Right lobe of liver (tissue), 4 donors: Measurements from ENCODE around the gene FOXB2.

Source experiments
- POLR2A ChIP-seq: fragments of 450-650 bp; IDR thresholded peaks from one replicate; pipeline ENCODE4 v1.6.1; 2017; ENCODE audit warnings: antibody characterized with exemption, mild to moderate bottlenecking
- TF ChIP-seq, protein P1 (sequence below), 4 donors: fragments of 200-600 bp in 3 of 4; fragments of 450-650 bp in 1 of 4; IDR thresholded peaks; one replicate each; pipeline versions ENCODE4 v1.5.1 to v1.8.0; 2016 to 2022; ENCODE audit warnings: antibody characterized with exemption in 4 of 4, mild to moderate bottlenecking in 2 of 4
- donor health status: DM: no; HTN: no; CAD: no.
- donor health status: DM: no; HTN: no; CAD: no.
- donor health status: DM: no; HTN: yes; CAD: no.

DNA sequence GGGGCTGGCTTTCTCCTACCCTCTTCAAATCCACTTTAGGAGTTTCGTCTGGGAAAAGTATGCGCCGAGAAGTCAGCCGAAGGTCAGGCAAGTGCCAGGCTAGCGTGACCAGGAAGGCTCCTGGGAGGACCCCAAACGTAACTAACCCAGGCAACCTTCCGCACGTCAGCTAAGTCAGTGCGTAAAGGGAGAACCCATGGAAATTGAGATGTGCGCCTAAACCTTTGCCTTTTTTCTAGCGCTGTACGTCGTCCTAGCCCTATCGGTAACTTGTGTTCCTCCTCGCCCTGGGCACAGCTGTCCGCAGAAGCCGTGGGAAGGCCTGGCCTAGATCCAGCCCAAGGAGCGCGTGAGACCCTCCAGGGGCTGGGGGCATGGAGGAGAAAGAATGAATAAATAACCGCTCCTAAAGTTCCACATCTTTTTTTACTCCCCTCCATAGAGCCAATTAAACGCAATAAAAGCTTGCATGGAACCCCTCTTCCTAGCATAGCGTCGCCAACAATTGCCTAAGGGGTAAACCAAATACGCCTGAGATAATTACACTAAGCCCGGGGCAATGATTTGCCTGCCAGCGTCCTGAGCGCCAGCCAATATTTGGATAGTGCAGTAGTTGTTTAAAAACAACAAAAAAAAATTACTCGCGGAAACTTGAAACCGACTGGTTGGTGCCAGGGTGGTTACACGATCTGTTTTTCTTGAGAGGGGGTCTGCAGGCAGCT is 4.0 kb upstream of the FOXB2 start:
- TF ChIP-seq, protein P1, sequence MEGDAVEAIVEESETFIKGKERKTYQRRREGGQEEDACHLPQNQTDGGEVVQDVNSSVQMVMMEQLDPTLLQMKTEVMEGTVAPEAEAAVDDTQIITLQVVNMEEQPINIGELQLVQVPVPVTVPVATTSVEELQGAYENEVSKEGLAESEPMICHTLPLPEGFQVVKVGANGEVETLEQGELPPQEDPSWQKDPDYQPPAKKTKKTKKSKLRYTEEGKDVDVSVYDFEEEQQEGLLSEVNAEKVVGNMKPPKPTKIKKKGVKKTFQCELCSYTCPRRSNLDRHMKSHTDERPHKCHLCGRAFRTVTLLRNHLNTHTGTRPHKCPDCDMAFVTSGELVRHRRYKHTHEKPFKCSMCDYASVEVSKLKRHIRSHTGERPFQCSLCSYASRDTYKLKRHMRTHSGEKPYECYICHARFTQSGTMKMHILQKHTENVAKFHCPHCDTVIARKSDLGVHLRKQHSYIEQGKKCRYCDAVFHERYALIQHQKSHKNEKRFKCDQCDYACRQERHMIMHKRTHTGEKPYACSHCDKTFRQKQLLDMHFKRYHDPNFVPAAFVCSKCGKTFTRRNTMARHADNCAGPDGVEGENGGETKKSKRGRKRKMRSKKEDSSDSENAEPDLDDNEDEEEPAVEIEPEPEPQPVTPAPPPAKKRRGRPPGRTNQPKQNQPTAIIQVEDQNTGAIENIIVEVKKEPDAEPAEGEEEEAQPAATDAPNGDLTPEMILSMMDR (IDR thresholded peaks at IDR 0.05): no peak
- TF ChIP-seq POLR2A: no peak
